Thyroid gland (tissue), 4 donors: Measurements from ENCODE around the gene GNAQ. TPM values are rescaled to one million over a fixed set of nuclear protein-coding genes. Genes with fewer than 3 reads are reported as not detected.

Experiments used
- DNase-seq, 2 donors: peaks; one replicate each; pipeline ENCODE4 v3.0.0-alpha.2; 2019
- H3K27ac ChIP-seq, 3 donors: fragments of 200-600 bp; sonication (generic); 1 replicate in 2 of 3; 2 replicates in 1 of 3; pipeline ENCODE4 v1.5.1; 2016 to 2019; ENCODE audit warnings: mild to moderate bottlenecking in 1 of 3, moderate library complexity in 1 of 3
- H3K27me3 ChIP-seq: fragments of 200-600 bp; sonication (generic); one replicate; pipeline ENCODE4 v1.5.1; 2019
- H3K36me3 ChIP-seq, 2 donors: fragments of 200-600 bp; sonication (generic); one replicate each; pipeline ENCODE4 v1.5.1; 2016 to 2019
- H3K4me1 ChIP-seq, 2 donors: fragments of 200-600 bp; sonication (generic); one replicate each; pipeline ENCODE4 v1.5.1; 2017 to 2019
- H3K4me3 ChIP-seq, 3 donors: fragments of 200-600 bp; sonication (generic); replicated peaks in 1 of 3; 1 replicate in 2 of 3; 2 replicates in 1 of 3; pipeline ENCODE4 v1.5.1; 2016; ENCODE audit warnings: mild to moderate bottlenecking in 1 of 3
- H3K9me3 ChIP-seq: fragments of 200-600 bp; sonication (generic); one replicate; pipeline ENCODE4 v1.5.1; 2017
- POLR2A ChIP-seq, 2 donors: fragments of 450-650 bp; IDR thresholded peaks; one replicate each; pipeline ENCODE4 v1.6.1; 2017; ENCODE audit warnings: antibody characterized with exemption in 2 of 2, mild to moderate bottlenecking in 2 of 2, moderate library complexity in 1 of 2
- WGBS, 2 donors: methylation state at CpG; one replicate each; pipeline ENCODE4 v1.1.5; 2017; 5-methylcytosine and 5-hydroxymethylcytosine counted together
- intact Hi-C: fragments of 100-400 bp; cut with DNase I; formaldehyde crosslinking; loops from one replicate; pipeline ENCODE4 v1.15.1; 2023
- total RNA-seq, 4 donors: library from RNA; depleted of rRNA; stranded (reverse); fragments of >200 nt; gene quantifications; one replicate each; pipeline ENCODE4 v1.2.3, GENCODE V29; 2016
- TF ChIP-seq, protein P1 (sequence below), 6 experiments: fragments of 200-600 bp in 3 of 6; fragments of 450-650 bp in 3 of 6; sonication (generic) in 3 of 6; IDR thresholded peaks; one replicate each; pipeline ENCODE4 v1.5.1; 2016 to 2019; ENCODE audit warnings: antibody characterized with exemption in 6 of 6, mild to moderate bottlenecking in 2 of 6, inconsistent platforms in 1 of 6, moderate library complexity in 1 of 6

Gene GNAQ
- total RNA-seq, 4 donors from 2014 or later, result 40.0 to 60.8 (median 58.1) TPM

DNA sequence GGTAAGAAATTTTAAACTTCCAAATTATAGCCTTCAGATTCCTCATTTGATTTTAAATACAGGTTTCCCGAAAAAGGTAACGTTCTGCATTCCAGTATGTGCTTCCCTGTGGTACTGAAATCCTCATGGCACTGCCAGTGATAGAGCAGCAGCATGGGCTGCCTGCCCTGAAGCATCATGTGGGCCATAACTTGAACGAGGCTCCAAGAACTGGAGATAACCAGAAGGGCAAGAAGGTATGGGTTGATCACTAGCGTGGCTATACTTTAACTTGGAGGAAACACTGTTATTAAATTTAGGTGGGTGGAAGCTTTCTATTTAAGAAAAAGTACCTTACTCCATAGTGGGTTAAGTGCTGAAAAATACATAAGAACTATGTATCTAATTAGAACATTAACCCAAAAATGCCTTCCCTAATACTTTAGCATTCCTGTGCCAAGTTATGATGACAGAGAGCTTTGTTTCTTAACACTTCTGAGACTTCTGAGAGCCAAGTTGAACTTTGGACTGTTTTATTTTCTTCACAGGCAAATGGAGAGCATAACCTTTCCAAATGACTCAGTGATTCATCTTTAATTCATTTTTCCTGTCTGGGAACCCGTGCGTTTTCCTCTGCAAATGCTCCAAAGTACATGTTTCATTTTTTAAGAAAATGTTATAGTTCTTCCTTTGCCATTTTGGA lies 192.0 kb downstream of the GNAQ start:
- intact Hi-C loops, result loop anchor here (10.0 kb wide), 1 partner anchor 195 kb away; the partner anchor contains the start of gene GNAQ
- TF ChIP-seq POLR2A (IDR thresholded peaks at IDR 0.05), result no peak
- TF ChIP-seq, protein P1, sequence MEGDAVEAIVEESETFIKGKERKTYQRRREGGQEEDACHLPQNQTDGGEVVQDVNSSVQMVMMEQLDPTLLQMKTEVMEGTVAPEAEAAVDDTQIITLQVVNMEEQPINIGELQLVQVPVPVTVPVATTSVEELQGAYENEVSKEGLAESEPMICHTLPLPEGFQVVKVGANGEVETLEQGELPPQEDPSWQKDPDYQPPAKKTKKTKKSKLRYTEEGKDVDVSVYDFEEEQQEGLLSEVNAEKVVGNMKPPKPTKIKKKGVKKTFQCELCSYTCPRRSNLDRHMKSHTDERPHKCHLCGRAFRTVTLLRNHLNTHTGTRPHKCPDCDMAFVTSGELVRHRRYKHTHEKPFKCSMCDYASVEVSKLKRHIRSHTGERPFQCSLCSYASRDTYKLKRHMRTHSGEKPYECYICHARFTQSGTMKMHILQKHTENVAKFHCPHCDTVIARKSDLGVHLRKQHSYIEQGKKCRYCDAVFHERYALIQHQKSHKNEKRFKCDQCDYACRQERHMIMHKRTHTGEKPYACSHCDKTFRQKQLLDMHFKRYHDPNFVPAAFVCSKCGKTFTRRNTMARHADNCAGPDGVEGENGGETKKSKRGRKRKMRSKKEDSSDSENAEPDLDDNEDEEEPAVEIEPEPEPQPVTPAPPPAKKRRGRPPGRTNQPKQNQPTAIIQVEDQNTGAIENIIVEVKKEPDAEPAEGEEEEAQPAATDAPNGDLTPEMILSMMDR (IDR thresholded peaks at IDR 0.05), result no peak
- peaks cover 3 to 13% of the 10 kb centered on the region in 2 donors for H3K4me1 ChIP-seq
- WGBS, 2 donors, result 62 to 67% methylated on average over 6 of the region's 6 CpGs
- H3K36me3 ChIP-seq, result no peaks in the 10 kb centered on the region
- H3K27me3 ChIP-seq, result no peaks in the 10 kb centered on the region
- H3K27ac ChIP-seq, result peak overlapping the region in 1 of 3 donors; percentile 7
- H3K4me3 ChIP-seq, result no peak overlapping the region
- H3K9me3 ChIP-seq, result no peaks in the 10 kb centered on the region
- DNase-seq, result no peak

DNA sequence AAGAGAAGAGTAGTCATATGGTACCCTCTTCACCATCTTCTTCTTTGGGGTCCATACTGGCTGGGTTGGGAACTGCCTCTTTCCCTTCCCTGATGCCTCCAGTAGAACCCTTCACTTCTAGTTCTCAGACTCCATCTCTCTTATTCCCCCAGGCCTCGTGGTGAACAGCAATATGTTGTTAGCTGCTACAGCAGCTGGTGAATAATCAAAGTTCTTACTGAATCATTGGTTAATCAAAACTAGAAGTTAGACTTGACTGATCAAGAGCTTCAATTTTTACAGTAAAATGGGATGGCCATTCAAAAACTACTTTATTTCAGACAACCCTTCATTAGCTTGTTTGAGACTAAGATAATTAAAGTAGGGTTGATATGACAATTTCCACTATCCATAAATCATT lies 192.6 kb downstream of the GNAQ start:
- Histone ChIP-seq H3K9me3 (no peaks in the 10 kb centered on the region), H3K4me3 (no peak overlapping the region), H3K27me3 (no peaks in the 10 kb centered on the region), H3K36me3 (no peaks in the 10 kb centered on the region), H3K27ac (no peak overlapping the region), H3K4me1 (peaks cover 3 to 13% of the 10 kb centered on the region in 2 donors)
- 61 to 84% methylated on average over 1 of the region's 1 CpG for WGBS, 2 donors
- intact Hi-C loops, result no loop called here
- no peak for DNase-seq
- TF ChIP-seq, protein P1 (IDR thresholded peaks at IDR 0.05), result no peak
- TF ChIP-seq POLR2A (IDR thresholded peaks at IDR 0.05), result no peak

DNA sequence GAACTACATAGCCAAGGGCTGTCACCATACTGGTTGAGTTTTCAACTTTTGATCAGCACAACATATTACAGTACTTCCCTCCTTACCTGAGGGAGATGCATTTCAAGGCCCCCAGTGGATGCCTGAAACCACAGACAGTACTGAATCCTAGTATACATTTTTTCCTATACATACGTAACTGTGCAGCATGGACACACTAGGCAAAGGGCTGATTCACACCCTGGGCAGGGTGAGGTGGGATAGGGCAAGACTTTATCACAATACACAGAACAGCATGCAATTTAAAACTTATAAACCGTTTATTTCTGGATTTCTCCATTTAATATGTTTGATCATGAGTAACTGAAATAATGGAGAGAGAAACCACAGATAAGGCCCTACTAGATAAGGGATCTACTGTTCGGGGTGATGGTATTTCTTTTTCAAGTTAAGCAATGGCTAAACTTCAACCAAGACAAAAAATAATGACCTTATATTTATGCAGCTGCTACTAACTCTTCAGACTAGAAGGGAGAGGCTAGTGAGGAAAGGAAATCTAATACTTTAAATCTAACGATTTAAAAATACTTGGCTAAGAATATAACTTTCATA lies 196.6 kb downstream of the GNAQ start:
- 78 to 88% methylated on average over 4 of the region's 4 CpGs for WGBS, 2 donors
- intact Hi-C loops, result no loop called here
- H3K27ac ChIP-seq, result no peak overlapping the region
- no peaks in the 10 kb centered on the region for H3K27me3 ChIP-seq
- no peak for DNase-seq
- H3K9me3 ChIP-seq, result no peaks in the 10 kb centered on the region
- H3K36me3 ChIP-seq, result no peaks in the 10 kb centered on the region
- H3K4me3 ChIP-seq, result no peak overlapping the region
- no peak for TF ChIP-seq POLR2A (IDR thresholded peaks at IDR 0.05)
- TF ChIP-seq, protein P1 (IDR thresholded peaks at IDR 0.05), result no peak
- peaks cover 3 to 7% of the 10 kb centered on the region in 2 donors for H3K4me1 ChIP-seq

DNA sequence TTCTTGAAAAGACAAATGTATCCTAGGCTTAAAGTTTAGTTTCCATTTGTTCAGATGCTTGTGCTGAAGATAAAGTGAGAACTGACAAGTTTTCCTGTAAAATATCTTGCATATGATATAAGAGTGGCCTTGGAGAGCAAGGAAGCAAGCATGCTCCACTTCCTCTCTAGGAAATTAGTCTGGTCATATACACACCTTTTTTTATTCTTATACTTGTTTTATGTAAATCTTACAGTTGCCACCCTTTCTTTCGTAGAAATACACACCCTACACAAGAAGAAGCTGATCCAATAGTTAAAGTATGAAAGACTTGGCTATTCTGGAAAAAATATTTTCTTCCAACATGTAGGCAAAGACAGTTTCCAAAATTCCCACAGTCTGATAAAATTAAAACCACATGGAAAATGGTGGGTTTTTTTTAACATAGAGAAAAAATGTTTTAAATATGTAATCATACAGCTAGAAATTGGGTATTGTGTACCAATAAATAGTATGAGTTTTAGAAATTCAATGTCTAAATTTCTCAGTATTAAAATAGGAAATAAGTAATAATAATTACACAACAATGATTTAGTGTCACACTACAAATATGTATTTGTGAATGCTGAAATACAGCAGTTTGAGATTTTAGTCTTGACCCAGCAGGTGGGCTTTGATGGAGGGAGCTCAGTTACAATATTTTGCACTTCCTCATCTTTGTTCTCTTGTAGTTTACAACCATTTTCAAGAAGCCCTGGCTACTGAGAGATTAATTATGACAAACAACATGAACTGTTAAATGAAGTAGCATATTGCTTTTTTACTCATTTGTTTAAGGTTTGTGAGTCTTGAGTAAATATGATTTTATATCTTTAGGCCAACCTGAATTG lies 197.8 kb downstream of the GNAQ start:
- no peak for DNase-seq
- H3K4me1 ChIP-seq, result no peaks in the 10 kb centered on the region
- no peak overlapping the region for H3K27ac ChIP-seq
- intact Hi-C loops, result no loop called here
- H3K9me3 ChIP-seq, result no peaks in the 10 kb centered on the region
- 80 to 86% methylated on average over 1 of the region's 1 CpG for WGBS, 2 donors
- no peaks in the 10 kb centered on the region for H3K36me3 ChIP-seq
- H3K4me3 ChIP-seq, result no peak overlapping the region
- H3K27me3 ChIP-seq, result no peaks in the 10 kb centered on the region
- TF ChIP-seq POLR2A (IDR thresholded peaks at IDR 0.05), result no peak
- TF ChIP-seq, protein P1 (IDR thresholded peaks at IDR 0.05), result no peak
